ENCODE results near the gene SHROOM1.
"Not testable (repeated sequence)": the region's sequence is repeated elsewhere in the genome, so short reads cannot be mapped to it uniquely, and the experiment has no call there.

The SHROOM1 gene, protein sequence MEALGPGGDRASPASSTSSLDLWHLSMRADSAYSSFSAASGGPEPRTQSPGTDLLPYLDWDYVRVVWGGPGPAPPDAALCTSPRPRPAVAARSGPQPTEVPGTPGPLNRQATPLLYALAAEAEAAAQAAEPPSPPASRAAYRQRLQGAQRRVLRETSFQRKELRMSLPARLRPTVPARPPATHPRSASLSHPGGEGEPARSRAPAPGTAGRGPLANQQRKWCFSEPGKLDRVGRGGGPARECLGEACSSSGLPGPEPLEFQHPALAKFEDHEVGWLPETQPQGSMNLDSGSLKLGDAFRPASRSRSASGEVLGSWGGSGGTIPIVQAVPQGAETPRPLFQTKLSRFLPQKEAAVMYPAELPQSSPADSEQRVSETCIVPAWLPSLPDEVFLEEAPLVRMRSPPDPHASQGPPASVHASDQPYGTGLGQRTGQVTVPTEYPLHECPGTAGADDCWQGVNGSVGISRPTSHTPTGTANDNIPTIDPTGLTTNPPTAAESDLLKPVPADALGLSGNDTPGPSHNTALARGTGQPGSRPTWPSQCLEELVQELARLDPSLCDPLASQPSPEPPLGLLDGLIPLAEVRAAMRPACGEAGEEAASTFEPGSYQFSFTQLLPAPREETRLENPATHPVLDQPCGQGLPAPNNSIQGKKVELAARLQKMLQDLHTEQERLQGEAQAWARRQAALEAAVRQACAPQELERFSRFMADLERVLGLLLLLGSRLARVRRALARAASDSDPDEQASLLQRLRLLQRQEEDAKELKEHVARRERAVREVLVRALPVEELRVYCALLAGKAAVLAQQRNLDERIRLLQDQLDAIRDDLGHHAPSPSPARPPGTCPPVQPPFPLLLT

DNA sequence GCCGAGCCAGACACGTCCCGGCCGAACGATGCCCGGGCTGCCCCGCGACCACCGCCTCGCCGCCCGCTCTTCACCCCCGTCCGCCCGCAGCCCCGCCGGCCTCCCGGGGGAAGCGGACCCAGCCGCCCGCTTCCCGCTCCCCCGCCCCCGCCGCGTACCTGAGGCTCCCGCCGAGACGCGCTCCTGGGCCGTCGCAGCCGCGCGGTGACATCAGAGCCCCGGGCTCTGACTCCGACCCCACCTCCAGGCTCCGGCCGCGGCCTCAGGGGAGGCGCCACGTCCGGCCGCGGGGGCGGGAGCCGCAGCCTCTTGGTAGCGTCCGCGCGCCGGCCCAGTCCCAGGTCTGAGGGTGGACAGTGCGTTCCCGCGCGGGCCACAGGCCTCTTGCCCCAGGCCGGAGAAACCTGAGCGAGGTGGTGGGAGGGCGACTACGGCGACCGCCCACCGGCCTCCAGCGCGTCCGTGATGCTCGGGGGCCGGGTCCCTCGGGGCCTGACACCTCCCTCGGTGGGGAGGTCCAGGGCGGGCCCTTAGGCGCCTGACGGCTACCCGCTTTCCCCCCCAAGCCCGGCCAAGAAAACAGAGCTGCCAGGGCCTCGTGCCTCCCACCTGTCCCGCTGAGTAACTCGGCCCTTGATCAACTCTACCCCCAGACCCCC is at the start of gene SHROOM1:
TSS of gene SHROOM1 (minus strand) at position 212 of the 659 bp plus-strand sequence. CDS start 4,507 bp downstream, outside the sequence.
- no peak for FAIRE-seq

DNA sequence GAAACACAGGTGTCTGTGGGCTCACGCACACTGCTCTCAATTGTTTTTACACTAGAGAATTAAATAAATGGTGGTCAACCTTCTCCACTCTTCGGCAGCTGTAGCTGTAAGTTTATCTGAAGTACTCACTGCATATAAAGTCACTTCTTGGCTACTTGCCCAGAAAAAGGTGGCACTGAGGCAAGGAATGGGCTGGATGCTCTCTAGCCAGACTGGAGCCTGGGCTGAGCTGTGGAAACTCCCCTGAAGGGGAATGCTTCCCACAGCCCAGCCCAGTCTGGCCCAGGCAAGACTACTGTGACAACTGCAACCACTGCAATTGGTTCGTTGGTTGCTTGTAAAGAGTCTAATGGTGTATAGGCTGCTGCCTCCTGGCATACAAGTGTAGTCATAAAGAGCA is 47.5 kb upstream of the SHROOM1 start:
- no peak for FAIRE-seq

DNA sequence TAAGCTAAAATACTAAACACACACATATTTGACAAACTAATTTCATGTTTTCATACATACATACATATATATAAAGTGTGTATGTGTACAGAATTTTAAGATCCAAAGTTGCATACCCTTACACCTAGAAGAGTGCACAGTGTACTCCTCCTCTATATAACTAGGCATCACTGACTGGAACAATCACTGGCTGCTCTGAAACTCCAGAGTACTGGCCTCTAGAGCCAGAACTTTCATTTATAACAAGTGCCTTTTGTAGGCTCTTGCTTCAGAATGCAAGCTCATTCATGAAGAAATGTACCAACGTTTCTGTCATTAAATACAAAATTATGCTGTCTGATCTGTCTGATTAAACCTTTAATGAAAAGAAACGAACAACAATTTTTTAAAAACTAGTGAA is 47.0 kb upstream of the SHROOM1 start:
- FAIRE-seq = no peak

DNA sequence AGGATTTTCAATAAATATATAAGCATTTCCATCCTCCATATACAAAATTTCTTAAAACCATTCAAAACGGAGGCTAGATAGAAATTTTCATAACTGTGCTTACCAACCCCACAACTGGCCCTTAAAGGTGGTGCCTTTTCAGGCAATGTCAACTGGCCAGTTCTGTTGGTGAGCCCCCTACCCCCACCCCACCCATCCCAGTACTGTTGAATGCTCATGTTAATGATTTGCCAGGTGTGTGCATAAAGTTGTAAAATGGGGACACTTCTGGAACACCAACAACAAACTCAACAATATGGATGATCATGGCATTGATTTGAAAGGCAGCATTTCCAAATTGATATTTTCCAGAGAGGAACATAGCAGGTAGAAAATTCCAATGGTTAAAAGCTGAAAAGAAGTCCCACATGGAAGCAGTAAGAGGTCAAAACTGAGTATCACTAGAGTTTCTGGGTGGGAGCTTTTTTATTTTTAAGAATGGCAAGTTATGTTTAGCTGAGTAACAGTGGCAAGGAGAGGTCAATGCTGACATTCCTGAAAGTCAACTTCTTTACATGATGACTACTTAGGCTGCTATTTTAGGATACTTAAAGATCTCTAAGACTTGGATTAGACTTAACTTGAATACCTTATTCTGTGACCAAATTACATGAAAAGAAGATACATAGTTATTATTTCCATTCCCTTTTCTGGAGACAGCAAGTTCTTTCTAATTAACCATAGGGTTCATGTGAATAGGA is 45.7 kb upstream of the SHROOM1 start:
- no peak for FAIRE-seq

DNA sequence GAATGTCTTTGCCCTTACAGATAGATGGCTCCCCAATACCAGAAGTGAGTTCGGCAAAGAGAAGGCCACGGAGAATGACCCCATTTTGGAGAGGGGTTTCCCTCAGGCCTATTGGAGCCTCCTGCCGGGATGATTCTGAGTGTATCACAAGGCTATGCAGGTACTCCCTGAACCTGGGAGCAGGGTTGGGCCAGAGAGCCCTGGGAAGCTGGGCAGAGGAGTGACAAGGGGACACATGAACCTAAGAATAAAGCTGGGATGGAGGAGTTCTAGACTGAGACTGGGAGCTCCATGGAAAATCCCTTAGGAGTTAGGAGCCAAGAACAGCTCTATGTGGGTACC is 43.5 kb upstream of the SHROOM1 start:
- no peak for FAIRE-seq

DNA sequence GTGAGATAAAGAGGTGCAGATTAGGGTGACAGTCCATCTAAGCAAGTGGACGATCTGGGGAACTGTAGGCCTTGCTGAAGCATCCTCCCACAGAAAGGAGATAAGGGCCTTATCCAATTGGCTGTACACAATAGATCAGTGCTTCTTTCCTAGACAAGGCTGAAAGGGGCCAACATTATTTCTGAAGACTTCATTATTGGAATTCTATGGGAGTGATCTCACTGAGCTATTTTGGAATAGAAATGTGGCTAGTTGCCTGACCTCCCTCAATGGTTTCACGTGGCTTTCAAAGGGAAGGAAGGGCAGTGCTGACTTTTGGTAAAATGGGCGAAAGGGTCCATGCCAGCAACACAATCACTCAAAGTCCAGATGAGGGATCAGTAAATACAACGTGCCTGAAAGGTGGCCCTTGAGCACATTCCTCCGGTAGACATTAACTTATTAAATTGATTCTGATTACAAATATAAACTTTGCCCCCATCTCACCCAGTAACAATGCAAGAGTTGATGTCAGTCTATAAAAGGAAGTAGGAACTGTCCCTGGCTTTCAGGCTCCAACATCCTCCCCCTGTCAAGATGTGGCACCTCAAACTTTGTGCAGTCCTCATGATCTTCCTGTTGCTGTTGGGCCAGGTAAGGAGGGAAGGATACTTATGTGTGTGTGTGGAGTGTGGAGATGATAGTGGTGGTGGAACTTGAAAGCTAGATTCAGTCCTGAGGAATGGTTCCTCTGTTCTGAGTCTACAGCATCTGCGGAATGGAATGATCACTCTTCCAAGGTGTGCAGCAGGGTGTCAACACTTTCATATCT is 42.9 kb upstream of the SHROOM1 start, which contains the start of gene LEAP2:
TSS of gene LEAP2 (plus strand) at position 550 of the 811 bp plus-strand sequence. CDS start at position 577, 27 bp downstream.
- no peak for FAIRE-seq

DNA sequence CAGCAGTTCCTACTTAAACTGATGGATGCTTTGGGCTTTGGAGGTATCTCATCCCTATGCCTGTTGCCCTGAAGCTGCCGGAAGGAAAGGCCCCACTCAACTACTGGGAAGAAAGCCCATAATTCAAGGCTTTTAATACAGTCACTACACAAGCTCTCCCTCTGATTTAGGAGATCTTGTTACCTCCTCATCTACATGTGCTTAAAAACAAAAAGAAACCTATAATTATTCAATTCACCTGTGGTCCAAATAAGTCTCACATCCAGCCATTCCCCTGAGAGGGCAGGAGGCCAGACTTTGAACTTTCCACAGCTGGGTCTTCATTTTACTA is 42.3 kb upstream of the SHROOM1 start:
- no peak for FAIRE-seq

DNA sequence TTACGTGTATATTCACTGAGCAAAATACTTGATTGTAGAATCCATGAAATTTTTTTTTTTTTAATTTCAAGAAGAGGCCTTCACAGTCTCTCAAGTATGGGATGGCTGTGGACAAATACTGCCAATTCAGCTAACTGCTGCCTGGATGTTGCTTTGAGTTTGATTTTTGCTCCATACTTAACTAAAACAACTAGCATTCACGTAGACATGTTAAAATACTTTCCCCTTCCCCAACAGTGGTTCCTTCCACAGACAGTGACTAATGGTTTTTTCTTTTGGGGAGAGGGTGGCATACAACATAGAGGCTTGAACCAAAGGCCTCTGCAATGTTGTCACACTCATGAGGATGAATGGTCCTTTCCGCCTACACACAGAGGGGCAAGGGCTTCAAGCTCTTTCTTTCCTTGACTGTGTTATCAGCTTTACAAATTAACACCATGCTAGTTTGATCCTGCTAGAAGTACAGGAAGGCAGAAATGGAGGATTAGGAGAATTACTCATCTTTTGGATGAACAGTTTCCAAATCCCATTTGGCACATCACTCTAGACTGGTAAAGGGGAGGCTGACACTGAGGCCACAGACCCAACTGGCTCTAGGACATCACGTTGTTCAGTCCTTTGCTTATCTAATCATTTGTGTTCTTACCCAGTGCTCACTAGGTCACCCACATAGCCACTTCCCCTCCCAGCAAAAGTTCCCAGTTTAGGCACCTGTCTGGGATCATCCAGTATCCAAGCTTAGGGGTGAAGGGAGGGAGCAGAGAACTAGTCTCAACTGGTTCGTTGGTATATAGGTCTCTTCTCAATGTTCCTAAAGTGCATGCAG is 41.2 kb upstream of the SHROOM1 start:
- no peak for FAIRE-seq

DNA sequence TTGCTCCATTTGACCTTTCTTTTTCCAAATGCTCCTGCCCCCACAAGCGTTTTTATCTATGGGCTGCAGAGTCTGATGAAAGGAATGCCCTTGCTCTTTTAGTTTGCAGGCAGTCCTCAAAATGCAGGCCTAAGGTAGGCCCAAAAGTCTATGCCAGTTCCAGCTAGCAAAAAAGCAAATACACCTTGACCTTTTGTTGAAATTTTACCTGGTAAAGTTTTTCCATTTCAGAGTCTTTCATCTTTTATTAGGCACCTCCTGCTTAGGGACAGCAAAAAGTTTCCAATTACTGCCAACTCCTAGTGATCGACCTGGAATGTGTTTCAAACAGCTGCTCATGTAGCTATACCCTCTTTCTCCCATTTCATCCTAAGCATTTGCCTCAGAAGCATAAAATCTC is 40.4 kb upstream of the SHROOM1 start:
- FAIRE-seq = no peak

DNA sequence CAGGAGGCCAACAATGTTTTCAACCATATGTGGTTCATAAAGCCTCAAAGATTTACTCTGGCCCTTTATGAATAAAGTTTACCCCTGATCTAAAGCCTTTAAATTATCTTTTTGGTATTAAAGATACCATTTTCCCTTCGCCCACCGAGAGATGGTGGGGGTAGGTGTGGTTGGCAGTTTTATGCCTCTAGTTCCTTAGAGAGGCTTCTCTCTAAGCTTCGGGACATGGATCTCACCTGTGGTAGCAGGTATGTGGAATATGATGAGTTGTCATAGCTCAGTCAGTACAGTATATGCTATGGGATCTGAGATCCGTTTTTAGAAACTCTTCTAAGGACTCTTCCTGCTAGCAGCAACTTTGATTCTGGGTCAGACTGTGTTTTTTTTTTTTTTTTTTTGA is 38.3 kb upstream of the SHROOM1 start:
- FAIRE-seq = no peak

DNA sequence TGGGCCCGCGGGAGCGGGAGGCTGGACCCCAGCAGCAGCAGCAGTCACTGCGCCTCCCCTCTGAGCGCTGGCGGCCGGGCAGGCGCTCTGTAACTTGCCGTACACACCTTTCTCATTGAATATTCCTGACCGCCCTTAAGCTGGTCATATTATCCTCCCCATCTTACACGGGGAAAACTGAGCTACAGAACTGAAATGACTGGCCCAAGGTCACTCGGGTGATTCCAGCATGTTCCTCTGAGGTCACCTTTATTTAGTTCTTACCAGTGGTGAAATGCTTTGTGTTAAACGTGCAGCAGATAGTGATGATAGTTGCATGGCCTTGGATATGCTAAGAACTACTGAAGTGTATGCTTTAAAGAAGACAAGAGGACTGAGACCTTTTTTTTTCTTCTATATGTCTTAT is 36.6 kb upstream of the SHROOM1 start:
- FAIRE-seq = no peak

DNA sequence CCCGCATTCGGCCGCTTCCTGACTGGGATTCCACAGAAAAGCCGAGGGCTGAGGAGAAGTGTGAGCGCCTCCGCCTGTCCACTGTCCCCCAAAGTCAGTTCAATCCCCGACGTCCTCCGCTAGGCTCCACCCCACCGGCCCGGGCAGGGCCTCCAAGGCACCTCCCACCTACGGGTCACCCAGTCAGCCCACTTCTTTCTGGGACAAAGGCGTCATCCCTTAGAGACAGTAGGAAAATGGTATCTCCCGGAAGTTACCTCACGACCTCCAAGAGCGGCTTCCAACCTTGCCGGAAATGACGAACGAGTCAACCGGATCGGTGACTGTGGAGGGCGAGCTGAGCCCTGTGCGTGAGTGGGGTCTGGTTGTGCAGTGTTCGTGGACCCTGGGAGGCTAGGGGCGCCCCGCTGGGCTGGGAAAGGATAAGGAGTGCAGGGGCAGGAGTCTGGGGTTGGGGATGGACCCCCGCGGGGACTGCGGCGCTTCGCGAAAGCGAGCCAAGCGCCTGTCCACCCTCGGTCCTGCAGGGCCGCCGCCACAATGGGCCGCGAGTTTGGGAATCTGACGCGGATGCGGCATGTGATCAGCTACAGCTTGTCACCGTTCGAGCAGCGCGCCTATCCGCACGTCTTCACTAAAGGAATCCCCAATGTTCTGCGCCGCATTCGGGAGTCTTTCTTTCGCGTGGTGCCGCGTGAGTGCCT is 36.0 kb upstream of the SHROOM1 start, which contains the start of the genes GDF9 and UQCRQ:
TSS of gene GDF9 (minus strand) at position 128 of the 704 bp plus-strand sequence. CDS start 1,936 bp downstream, outside the sequence.
TSS of gene UQCRQ (plus strand) at position 301 of the 704 bp plus-strand sequence. CDS start at position 541, 240 bp downstream.
- FAIRE-seq = peak; percentile 97

DNA sequence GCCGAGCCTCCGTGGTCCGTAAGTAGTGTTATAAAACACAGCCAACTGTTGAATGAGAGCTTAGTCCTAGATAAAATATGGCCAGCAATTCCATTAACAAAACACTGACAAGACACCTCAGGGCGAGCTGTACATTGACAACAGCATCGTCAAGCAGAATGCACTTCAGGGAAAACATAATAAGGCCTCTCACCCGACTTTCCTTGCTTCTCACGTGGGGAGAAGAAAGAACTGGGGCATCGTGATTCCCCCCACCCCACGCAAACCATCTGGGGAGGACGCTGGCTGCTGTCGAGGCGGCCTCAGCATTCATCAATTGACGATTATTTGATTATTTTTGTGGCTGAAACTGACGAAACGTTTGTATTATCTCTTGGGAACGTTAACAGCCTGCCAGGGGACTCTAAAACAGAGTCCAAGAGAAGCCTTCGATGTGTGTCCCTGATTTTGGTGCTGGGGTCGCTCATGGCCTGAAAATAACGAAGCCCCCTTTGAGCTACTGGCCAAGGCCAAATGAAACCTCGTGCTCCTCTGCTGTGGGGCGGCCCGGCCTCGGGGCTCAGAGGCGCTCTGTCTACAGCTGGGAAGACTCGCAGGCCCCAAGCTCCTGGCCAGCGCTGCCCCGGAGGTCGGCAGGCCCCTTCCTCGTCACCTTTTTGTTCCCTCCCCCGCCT is 35.4 kb upstream of the SHROOM1 start:
- FAIRE-seq = no peak

DNA sequence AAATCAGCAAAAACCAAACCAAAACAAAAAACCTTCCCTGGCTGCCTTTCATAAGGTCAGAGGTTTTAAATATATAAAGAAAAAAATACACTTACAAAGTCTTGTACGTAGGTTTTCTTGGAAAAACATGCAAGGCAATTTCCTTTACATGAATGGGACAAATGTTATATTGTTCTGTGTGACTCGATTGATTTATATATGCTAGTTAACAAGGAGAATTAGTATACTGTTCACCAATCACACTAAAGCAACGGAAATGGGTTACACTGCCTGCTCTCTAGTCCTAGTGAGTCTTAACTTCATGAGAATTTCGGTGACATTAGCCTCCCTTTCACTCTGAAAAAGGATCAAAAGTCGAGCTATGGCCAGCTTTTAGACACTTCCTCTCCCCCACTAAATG is 30.3 kb upstream of the SHROOM1 start:
- FAIRE-seq = no peak

DNA sequence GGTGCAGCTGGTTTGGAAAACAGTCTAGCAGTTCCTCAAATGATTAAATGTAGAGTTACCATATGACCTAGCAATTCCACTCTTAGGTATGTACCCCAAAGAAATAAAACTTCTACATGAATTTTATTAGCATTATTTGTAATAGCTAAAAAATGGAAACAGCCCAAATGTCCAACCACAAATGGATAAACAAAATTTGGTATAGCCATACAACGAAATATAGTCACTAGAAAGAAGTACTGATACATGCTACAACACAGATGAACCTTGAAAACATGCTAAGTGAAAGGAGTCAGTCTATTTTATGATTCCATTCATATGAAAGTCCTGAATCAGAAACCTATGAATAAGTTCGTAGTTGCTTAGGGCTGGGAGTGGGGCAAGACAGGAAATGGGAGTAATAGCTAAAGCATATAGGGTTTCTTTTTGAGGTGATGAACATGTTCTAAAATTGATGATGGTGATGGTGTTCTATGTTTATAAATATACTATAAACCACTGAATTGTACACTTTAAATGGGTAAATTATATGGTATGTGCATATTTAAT is 29.5 kb upstream of the SHROOM1 start:
- FAIRE-seq = no peak

DNA sequence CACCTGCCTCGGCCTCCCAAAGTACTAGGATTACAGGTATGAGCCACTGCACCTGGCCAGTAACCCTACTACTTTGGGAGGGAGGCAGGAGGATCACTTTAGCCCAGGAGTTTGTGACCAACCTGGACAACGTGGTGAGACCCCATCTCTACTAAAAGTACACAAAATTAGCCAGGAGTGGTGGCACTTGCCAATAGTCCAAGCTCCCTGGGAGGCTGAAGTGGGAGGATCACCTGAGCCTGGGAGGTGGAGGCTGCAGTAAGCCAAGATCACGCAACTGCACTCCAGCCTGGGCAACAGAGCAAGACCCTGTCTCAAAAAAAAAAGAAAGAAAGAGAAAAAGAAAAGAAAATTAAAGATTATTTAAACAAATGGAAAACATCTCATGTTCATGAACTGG is 25.6 kb upstream of the SHROOM1 start:
- FAIRE-seq = no peak

DNA sequence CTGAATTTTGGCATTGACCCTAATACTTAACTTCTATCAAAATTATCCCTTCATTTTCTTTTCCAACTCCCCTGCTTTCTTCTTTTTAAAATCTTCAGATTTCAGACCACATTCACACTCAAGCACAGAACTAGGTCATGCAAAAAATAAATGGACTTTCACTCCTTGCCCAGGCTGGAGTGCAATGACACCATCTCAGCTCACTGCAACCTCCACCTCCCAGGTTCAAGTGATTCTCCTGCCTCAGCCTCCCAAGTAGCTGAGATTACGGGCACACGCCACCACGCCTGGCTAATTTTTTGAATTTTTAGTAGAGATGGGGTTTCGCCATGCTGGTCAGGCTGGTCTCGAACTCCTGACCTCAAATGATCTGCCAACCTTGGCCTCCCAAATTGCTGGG is 24.5 kb upstream of the SHROOM1 start:
- not testable (repeated sequence) for FAIRE-seq

DNA sequence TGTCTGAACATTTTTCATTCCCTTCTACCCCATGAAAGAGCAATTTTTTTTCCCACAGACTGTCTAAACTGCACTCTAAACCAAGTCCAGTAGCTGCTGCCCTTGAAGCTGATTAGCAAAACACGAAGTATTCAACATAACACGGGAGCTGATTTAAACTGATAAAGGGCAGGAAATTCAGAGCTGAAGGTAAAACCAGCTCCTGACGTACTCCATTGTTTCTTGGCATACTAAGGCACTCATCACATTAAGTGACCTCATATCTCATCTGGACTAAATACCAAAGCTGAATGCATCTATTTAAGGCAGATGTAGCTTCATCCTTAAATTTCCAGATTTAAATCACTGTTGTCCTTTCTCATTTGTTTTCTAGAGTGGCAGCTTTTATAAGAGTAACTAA is 23.9 kb upstream of the SHROOM1 start:
- no peak for FAIRE-seq

DNA sequence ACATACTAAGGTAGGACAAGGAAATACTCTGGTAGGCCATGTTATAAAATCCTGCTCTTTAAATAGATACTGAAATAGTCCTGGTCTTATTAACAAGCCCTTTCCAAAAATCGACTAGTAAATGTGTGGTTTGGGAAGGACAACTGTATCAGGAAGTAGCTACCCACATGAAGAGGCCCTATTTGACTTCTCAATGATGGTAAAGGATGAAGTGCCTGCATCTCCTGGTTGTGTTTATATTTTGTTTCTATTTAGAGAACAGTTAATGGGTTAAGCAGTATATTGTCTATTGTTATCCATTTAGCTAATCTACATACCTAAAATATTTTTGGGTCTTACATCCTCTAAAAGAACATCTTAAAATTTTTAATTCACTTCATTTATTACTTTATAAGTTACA is 23.3 kb upstream of the SHROOM1 start:
- no peak for FAIRE-seq

Data from endometrium (tissue), 2 donors.